Measurements from ENCODE around the gene EEFSEC. TPM values are rescaled to one million over a fixed set of nuclear protein-coding genes. Genes with fewer than 3 reads are reported as not detected.

EEFSEC gene
- total RNA-seq, 1 donor from 2014 or later, result 23.4 TPM

- no peak overlapping the region for H3K4me3 Mint-ChIP-seq
- H3K27ac Mint-ChIP-seq (ENCODE audit: unreplicated experiment), result peak overlapping the region; percentile 38
- peaks cover 24% of the 10 kb centered on the region for H3K4me1 Mint-ChIP-seq
- H3K27me3 Mint-ChIP-seq (ENCODE audit: low read depth), result no peaks in the 10 kb centered on the region
- H3K9me3 Mint-ChIP-seq, result no peaks in the 10 kb centered on the region
- DNase-seq (ENCODE audit: low read depth, low spot score), result no peak
- no peak for TF ChIP-seq CTCF (conservative IDR thresholded peaks at IDR 0.05)
- H3K36me3 Mint-ChIP-seq (ENCODE audit: low read depth), result no peaks in the 10 kb centered on the region
These were observed 159.9 kb downstream of the EEFSEC start for GRCh38 chr3:128313071-128313725.

GRCh38 chr3:128313935-128314334 lies 160.7 kb downstream of the EEFSEC start:
- Mint-ChIP-seq H3K36me3 (ENCODE audit: low read depth) (no peaks in the 10 kb centered on the region), H3K27me3 (ENCODE audit: low read depth) (no peaks in the 10 kb centered on the region), H3K27ac (ENCODE audit: unreplicated experiment) (no peak overlapping the region), H3K9me3 (no peaks in the 10 kb centered on the region), H3K4me3 (no peak overlapping the region), H3K4me1 (peaks cover 28% of the 10 kb centered on the region)
- no peak for TF ChIP-seq CTCF (conservative IDR thresholded peaks at IDR 0.05)
- DNase-seq (ENCODE audit: low read depth, low spot score), result no peak

GRCh38 chr3:128315313-128315712 lies 162.0 kb downstream of the EEFSEC start:
- no peaks in the 10 kb centered on the region for H3K36me3 Mint-ChIP-seq (ENCODE audit: low read depth)
- H3K9me3 Mint-ChIP-seq, result no peaks in the 10 kb centered on the region
- H3K4me3 Mint-ChIP-seq, result no peak overlapping the region
- no peaks in the 10 kb centered on the region for H3K27me3 Mint-ChIP-seq (ENCODE audit: low read depth)
- no peak overlapping the region for H3K27ac Mint-ChIP-seq (ENCODE audit: unreplicated experiment)
- no peak for TF ChIP-seq CTCF (conservative IDR thresholded peaks at IDR 0.05)
- DNase-seq (ENCODE audit: low read depth, low spot score), result no peak
- H3K4me1 Mint-ChIP-seq, result peaks cover 28% of the 10 kb centered on the region

- Mint-ChIP-seq H3K27me3 (ENCODE audit: low read depth) (no peaks in the 10 kb centered on the region), H3K9me3 (no peaks in the 10 kb centered on the region), H3K36me3 (ENCODE audit: low read depth) (no peaks in the 10 kb centered on the region), H3K27ac (ENCODE audit: unreplicated experiment) (no peak overlapping the region), H3K4me3 (no peak overlapping the region), H3K4me1 (peaks cover 28% of the 10 kb centered on the region)
- no peak for TF ChIP-seq CTCF (conservative IDR thresholded peaks at IDR 0.05)
- DNase-seq (ENCODE audit: low read depth, low spot score), result no peak
These were observed 163.2 kb downstream of the EEFSEC start for GRCh38 chr3:128316481-128316891.

- TF ChIP-seq CTCF (conservative IDR thresholded peaks at IDR 0.05), result no peak
- no peak overlapping the region for H3K27ac Mint-ChIP-seq (ENCODE audit: unreplicated experiment)
- peaks cover 24% of the 10 kb centered on the region for H3K4me1 Mint-ChIP-seq
- H3K4me3 Mint-ChIP-seq, result no peak overlapping the region
- no peak for DNase-seq (ENCODE audit: low read depth, low spot score)
- no peaks in the 10 kb centered on the region for H3K36me3 Mint-ChIP-seq (ENCODE audit: low read depth)
- H3K27me3 Mint-ChIP-seq (ENCODE audit: low read depth), result no peaks in the 10 kb centered on the region
- H3K9me3 Mint-ChIP-seq, result no peaks in the 10 kb centered on the region
These were observed 163.9 kb downstream of the EEFSEC start for GRCh38 chr3:128317101-128317697.
